ENCODE measurements around the gene ONECUT3. TPM values are rescaled to one million over a fixed set of nuclear protein-coding genes. Genes with fewer than 3 reads are reported as not detected.

Gene ONECUT3
- total and polyA plus RNA-seq, 2 of the 4 experiments (the other 2 are of a cell fraction) = not detected

DNA sequence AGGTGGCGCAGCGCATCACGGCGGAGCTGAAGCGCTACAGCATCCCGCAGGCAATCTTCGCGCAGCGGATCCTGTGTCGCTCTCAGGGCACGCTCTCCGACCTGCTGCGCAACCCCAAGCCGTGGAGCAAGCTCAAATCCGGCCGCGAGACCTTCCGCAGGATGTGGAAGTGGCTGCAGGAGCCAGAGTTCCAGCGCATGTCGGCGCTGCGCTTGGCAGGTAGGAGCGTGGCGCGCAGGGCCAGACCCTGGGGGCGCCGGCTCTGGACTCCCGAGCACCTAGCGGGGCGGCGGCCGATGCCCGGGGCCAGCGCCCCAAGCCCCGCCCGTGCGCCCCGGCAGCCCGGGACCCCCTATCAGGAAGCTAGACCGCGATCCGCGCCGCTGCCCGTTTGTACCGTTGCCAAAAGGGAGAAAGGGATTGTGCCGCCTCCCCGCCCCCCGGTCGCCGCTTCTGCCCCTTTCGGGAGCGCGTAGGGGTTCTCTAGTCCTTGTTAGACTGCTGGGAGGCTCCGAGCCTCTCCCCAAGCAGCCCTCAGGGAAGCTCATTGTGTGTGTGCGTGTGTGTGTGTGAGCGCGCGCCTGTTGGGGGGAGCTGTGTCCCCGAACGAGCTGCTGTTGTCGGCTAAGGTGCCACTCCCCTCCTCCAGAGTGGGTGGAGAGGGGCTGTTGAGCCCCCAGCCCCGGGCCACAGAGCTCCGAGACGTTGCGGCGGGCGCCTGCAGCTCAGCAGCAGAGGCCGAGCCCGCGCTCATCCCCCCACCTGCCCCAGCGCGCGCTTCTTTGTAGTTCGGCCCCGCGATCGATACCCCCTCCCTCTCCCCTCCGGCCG is 1.5 kb downstream of the ONECUT3 start:
- ATAC-seq (ENCODE audit: low read depth) (no peak), DNase-seq (no peak)
- BruUV-seq (replicated peaks) = no TSS peak
- no peak overlapping the region for H3K14ac ChIP-seq (replicated peaks; ENCODE audit: low read depth, low read length)
- H2BK5ac ChIP-seq (ENCODE audit: low read depth, low read length, poor library complexity, severe bottlenecking) = no peak overlapping the region
- H2AK5ac ChIP-seq (ENCODE audit: low read depth, low read length) = no peak overlapping the region
- H4K5ac ChIP-seq (ENCODE audit: low read depth, low read length) = no peak overlapping the region
- no peak overlapping the region for H2BK20ac ChIP-seq (ENCODE audit: low read depth, low read length)
- H4K91ac ChIP-seq (ENCODE audit: insufficient read depth, low read depth, low read length) = no peak overlapping the region
- H2BK15ac ChIP-seq (ENCODE audit: low read depth, low read length) = no peak overlapping the region
- ChIA-PET POLR2A (ENCODE audit: unreplicated experiment) (no interaction called here), CTCF (no interaction called here)
- H3K9me3 ChIP-seq (ENCODE audit: control insufficient read depth, insufficient read depth, low read length) = no peaks in the 10 kb centered on the region
- dilution Hi-C loops (cut with HindIII; ENCODE audit: low sequenced_read_pairs, unreplicated experiment) = no loop called here
- H3K56ac ChIP-seq (ENCODE audit: extremely low read depth, insufficient read depth, low read length) = no peak overlapping the region
- H3K4me2 ChIP-seq (ENCODE audit: low read depth, low read length) = no peak overlapping the region
- H3K27ac ChIP-seq (ENCODE audit: insufficient read depth, low read length) = no peak overlapping the region
- no peak overlapping the region for H3K4ac ChIP-seq (ENCODE audit: low read depth, low read length)
- no peak overlapping the region for H2BK120ac ChIP-seq (ENCODE audit: low read depth, low read length)
- H3K79me1 ChIP-seq (ENCODE audit: low read depth in 1 of 2, low read length in 2 of 2) = no peaks in the 10 kb centered on the region
- TF ChIP-seq RAD21 (IDR thresholded peaks at IDR 0.05; ENCODE audit: low read length) (no peak), MXI1 (IDR thresholded peaks at IDR 0.05; ENCODE audit: borderline replicate concordance, low read depth, low read length) (no peak), MAFK (IDR thresholded peaks at IDR 0.05; ENCODE audit: low read depth, low read length) (no peak), CEBPB (IDR thresholded peaks at IDR 0.05; ENCODE audit: low read depth, low read length) (no peak), RCOR1 (IDR thresholded peaks at IDR 0.05; ENCODE audit: insufficient replicate concordance, low read length) (no peak), POLR2A (IDR thresholded peaks at IDR 0.05; ENCODE audit: low read depth, low read length) (no peak), BHLHE40 (IDR thresholded peaks at IDR 0.05; ENCODE audit: low read depth, low read length) (no peak), MAZ (IDR thresholded peaks at IDR 0.05; ENCODE audit: borderline replicate concordance, low read depth, low read length) (no peak)
- TF ChIP-seq, protein P1, sequence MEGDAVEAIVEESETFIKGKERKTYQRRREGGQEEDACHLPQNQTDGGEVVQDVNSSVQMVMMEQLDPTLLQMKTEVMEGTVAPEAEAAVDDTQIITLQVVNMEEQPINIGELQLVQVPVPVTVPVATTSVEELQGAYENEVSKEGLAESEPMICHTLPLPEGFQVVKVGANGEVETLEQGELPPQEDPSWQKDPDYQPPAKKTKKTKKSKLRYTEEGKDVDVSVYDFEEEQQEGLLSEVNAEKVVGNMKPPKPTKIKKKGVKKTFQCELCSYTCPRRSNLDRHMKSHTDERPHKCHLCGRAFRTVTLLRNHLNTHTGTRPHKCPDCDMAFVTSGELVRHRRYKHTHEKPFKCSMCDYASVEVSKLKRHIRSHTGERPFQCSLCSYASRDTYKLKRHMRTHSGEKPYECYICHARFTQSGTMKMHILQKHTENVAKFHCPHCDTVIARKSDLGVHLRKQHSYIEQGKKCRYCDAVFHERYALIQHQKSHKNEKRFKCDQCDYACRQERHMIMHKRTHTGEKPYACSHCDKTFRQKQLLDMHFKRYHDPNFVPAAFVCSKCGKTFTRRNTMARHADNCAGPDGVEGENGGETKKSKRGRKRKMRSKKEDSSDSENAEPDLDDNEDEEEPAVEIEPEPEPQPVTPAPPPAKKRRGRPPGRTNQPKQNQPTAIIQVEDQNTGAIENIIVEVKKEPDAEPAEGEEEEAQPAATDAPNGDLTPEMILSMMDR (conservative IDR thresholded peaks at IDR 0.05; ENCODE audit: low read depth, low read length) = no peak
- TF ChIP-seq, protein P2, sequence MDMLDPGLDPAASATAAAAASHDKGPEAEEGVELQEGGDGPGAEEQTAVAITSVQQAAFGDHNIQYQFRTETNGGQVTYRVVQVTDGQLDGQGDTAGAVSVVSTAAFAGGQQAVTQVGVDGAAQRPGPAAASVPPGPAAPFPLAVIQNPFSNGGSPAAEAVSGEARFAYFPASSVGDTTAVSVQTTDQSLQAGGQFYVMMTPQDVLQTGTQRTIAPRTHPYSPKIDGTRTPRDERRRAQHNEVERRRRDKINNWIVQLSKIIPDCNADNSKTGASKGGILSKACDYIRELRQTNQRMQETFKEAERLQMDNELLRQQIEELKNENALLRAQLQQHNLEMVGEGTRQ (IDR thresholded peaks at IDR 0.05; ENCODE audit: low read depth, low read length) = no peak
- TF ChIP-seq, protein P3, sequence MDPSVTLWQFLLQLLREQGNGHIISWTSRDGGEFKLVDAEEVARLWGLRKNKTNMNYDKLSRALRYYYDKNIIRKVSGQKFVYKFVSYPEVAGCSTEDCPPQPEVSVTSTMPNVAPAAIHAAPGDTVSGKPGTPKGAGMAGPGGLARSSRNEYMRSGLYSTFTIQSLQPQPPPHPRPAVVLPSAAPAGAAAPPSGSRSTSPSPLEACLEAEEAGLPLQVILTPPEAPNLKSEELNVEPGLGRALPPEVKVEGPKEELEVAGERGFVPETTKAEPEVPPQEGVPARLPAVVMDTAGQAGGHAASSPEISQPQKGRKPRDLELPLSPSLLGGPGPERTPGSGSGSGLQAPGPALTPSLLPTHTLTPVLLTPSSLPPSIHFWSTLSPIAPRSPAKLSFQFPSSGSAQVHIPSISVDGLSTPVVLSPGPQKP (IDR thresholded peaks at IDR 0.05; ENCODE audit: borderline replicate concordance, low read depth, low read length) = no peak
- H2AFZ ChIP-seq (replicated peaks; ENCODE audit: low read length, poor library complexity) = no peak overlapping the region
- no peak overlapping the region for H3K18ac ChIP-seq (ENCODE audit: low read depth, low read length)
- WGBS, 2 experiments (ENCODE audit: extremely low coverage in 2 of 2, insufficient read length in 1 of 2) = 2% methylated on average over 20 of the region's 80 CpGs; no CpG with 5 or more reads in 1 of the 2 experiments
- H3K4me3 ChIP-seq (ENCODE audit: insufficient read depth, low read depth, low read length) = no peak overlapping the region
- H4K8ac ChIP-seq (ENCODE audit: low read depth in 2 of 2, low read length in 2 of 2) = no peak overlapping the region
- no peak overlapping the region for H2AK9ac ChIP-seq (replicated peaks; ENCODE audit: low read depth, low read length, poor library complexity)
- H3K4me1 ChIP-seq (ENCODE audit: control insufficient read depth, insufficient read depth, low read length) = no peaks in the 10 kb centered on the region
- in situ Hi-C loops (cut with MboI; ENCODE audit: low sequenced_read_pairs) = no loop called here
- no peaks in the 10 kb centered on the region for H3K9me1 ChIP-seq (ENCODE audit: insufficient read depth, low read length)
- no peaks in the 10 kb centered on the region for H3K36me3 ChIP-seq (ENCODE audit: control insufficient read depth, insufficient read depth, low read length)
- intact Hi-C loops (cut with micrococcal nuclease) = no loop called here
- peaks cover 85% of the 10 kb centered on the region for H3K27me3 ChIP-seq (ENCODE audit: control insufficient read depth, insufficient read depth, low read length)
- H4K20me1 ChIP-seq (ENCODE audit: insufficient read depth, low read length) = peaks cover 6% of the 10 kb centered on the region; the same call in 1 of the 2 replicates
- no peak overlapping the region for H3K23ac ChIP-seq (ENCODE audit: low read depth, low read length)
- H3K9ac ChIP-seq (ENCODE audit: low read depth, low read length) = no peak overlapping the region
